Esophagus muscularis mucosa (tissue), 4 donors: Measurements from ENCODE around the gene CEACAM21.

Experiments used
- EP300 ChIP-seq: sonication (generic); formaldehyde crosslinking; IDR thresholded peaks from one replicate; pipeline ENCODE4 v1.6.1; 2017; ENCODE audit warnings: antibody characterized with exemption
- POLR2A ChIP-seq: fragments of 450-650 bp; IDR thresholded peaks from one replicate; pipeline ENCODE4 v1.6.1; 2017; ENCODE audit warnings: antibody characterized with exemption, moderate library complexity, mild to moderate bottlenecking, low read depth
- POLR2AphosphoS5 ChIP-seq, 2 donors: sonication (generic); formaldehyde crosslinking; IDR thresholded peaks; one replicate each; pipeline ENCODE4 v1.6.1; 2017; ENCODE audit warnings: antibody characterized with exemption in 2 of 2
- TF ChIP-seq, protein P1 (sequence below), 3 experiments: fragments of 200-600 bp in 2 of 3; fragments of 450-650 bp in 1 of 3; sonication (generic) in 2 of 3; IDR thresholded peaks; one replicate each; pipeline ENCODE4 v1.5.1; 2017 to 2019; ENCODE audit warnings: antibody characterized with exemption in 3 of 3, mild to moderate bottlenecking in 2 of 3, moderate library complexity in 1 of 3

DNA sequence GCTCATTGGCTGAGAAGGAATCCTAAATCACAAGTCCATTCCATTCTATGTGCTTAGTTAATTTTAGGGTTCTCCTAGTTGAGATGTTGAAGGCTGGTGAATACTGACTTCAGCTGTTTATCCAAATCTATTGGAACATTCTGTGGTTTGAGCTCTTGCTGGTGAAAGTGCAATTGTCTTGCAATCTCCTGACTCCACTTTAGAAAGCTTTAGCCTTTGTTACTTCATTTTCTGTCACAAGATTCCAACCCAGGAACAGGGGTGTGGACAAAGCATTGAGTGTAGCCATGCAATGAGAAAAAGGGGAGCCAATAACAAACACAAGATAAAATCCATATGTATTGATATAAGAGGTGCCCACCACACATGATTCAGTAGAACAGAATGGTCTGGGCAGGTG lies 15.0 kb downstream of the CEACAM21 start:
- TF ChIP-seq, protein P1, sequence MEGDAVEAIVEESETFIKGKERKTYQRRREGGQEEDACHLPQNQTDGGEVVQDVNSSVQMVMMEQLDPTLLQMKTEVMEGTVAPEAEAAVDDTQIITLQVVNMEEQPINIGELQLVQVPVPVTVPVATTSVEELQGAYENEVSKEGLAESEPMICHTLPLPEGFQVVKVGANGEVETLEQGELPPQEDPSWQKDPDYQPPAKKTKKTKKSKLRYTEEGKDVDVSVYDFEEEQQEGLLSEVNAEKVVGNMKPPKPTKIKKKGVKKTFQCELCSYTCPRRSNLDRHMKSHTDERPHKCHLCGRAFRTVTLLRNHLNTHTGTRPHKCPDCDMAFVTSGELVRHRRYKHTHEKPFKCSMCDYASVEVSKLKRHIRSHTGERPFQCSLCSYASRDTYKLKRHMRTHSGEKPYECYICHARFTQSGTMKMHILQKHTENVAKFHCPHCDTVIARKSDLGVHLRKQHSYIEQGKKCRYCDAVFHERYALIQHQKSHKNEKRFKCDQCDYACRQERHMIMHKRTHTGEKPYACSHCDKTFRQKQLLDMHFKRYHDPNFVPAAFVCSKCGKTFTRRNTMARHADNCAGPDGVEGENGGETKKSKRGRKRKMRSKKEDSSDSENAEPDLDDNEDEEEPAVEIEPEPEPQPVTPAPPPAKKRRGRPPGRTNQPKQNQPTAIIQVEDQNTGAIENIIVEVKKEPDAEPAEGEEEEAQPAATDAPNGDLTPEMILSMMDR (IDR thresholded peaks at IDR 0.05), result no peak
- TF ChIP-seq POLR2AphosphoS5 (IDR thresholded peaks at IDR 0.05) (no peak), EP300 (no peak), POLR2A (no peak)
